Liver (tissue), 3 donors: ENCODE results near the gene STEEP1.

Experiments
- ATF3 ChIP-seq: IDR thresholded peaks from 2 replicates; pipeline ENCODE4 v1.6.1; 2016; ENCODE audit warnings: antibody characterized with exemption
- CTCF ChIP-seq: fragments of 150-350 bp; IDR thresholded peaks from 2 replicates; pipeline ENCODE4 v1.5.1; 2017; ENCODE audit warnings: improper control_type of control experiment, low read depth, low read length; ENCODE audit not compliant: missing input control
- EGR1 ChIP-seq, 2 donors: IDR thresholded peaks; 2 replicates each; pipeline ENCODE4 v1.6.1; 2016 to 2018; ENCODE audit warnings: antibody characterized with exemption in 2 of 2, low read depth in 2 of 2
- HNF4G ChIP-seq: IDR thresholded peaks from 2 replicates; pipeline ENCODE4 v1.6.1; 2016; ENCODE audit warnings: antibody characterized with exemption
- JUND ChIP-seq, 2 donors: IDR thresholded peaks; 2 replicates each; pipeline ENCODE4 v1.6.1; 2016; ENCODE audit warnings: antibody characterized with exemption in 2 of 2
- MAX ChIP-seq: IDR thresholded peaks from 2 replicates; pipeline ENCODE4 v1.6.1; 2016; ENCODE audit warnings: antibody characterized with exemption
- RAD21 ChIP-seq, 2 donors: IDR thresholded peaks; 2 replicates each; pipeline ENCODE4 v1.6.1; 2016; ENCODE audit warnings: antibody characterized with exemption in 2 of 2, mild to moderate bottlenecking in 2 of 2
- REST ChIP-seq: IDR thresholded peaks from 2 replicates; pipeline ENCODE4 v1.6.1; 2016; ENCODE audit warnings: antibody characterized with exemption, mild to moderate bottlenecking
- RXRA ChIP-seq, 2 donors: IDR thresholded peaks; 2 replicates each; pipeline ENCODE4 v1.6.1; 2017 to 2018; ENCODE audit warnings: antibody characterized with exemption in 2 of 2, mild to moderate bottlenecking in 1 of 2
- SP1 ChIP-seq: IDR thresholded peaks from 2 replicates; pipeline ENCODE4 v1.6.1; 2018; ENCODE audit warnings: antibody characterized with exemption, mild to moderate bottlenecking
- TAF1 ChIP-seq: conservative IDR thresholded peaks from 2 replicates; pipeline ENCODE4 v1.6.1; 2016; ENCODE audit warnings: antibody characterized with exemption, mild to moderate bottlenecking
- YY1 ChIP-seq: IDR thresholded peaks from 2 replicates; pipeline ENCODE4 v1.6.1; 2016; ENCODE audit warnings: antibody characterized with exemption, mild to moderate bottlenecking
- donor health status: healthy.
- donor health status: healthy.

GRCh38 chrX:119605464-119606279, 40.5 kb upstream of the STEEP1 start:
- TF ChIP-seq CTCF = no peak
- TF ChIP-seq RAD21 (IDR thresholded peaks at IDR 0.05) = no peak
- no peak for TF ChIP-seq TAF1
- no peak for TF ChIP-seq SP1
- TF ChIP-seq ATF3 = no peak
- no peak for TF ChIP-seq HNF4G
- no peak for TF ChIP-seq JUND (IDR thresholded peaks at IDR 0.05)
- TF ChIP-seq YY1 = no peak
- TF ChIP-seq EGR1 (IDR thresholded peaks at IDR 0.05; ENCODE audit: low read depth in 2 of 2) = no peak
- TF ChIP-seq MAX = no peak
- no peak for TF ChIP-seq REST
- no peak for TF ChIP-seq RXRA (IDR thresholded peaks at IDR 0.05)
